SK-N-MC (cell line): Measurements from ENCODE around the gene CPEB2.

Source experiments
- EZH2 ChIP-seq: fragments of 200-600 bp; sonication (generic); IDR thresholded peaks from one replicate; pipeline ENCODE4 v1.6.1; 2017; ENCODE audit warnings: antibody characterized with exemption
- FOXP2 ChIP-seq: optimal IDR thresholded peaks from 2 replicates; pipeline ENCODE3; 2011; ENCODE audit warnings: mild to moderate bottlenecking, moderate library complexity; ENCODE audit not compliant: insufficient read depth; ENCODE audit errors: extremely low read length, control extremely low read depth
- POLR2AphosphoS5 ChIP-seq: IDR thresholded peaks from 2 replicates; pipeline ENCODE4 v1.6.1; 2012; ENCODE audit warnings: mild to moderate bottlenecking, low read depth, low read length, borderline replicate concordance

DNA sequence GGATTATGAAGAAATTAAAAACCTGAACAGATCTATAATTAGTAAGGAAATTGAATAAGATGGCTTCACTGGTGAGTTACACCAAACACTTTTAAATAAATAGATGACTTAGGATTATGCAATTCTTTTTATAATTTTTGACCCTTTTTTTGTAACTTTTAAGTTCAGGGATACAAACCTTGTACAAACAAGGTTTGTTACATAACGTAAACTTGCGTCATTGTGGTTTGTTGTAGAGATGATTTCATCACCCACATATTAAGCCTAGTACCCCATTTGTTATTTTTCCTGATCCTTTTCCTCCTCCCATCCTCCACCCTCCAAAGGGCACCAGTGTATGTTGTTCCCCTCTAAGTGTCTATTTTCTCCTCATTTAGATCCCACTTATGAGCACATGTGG lies 75.7 kb downstream of the CPEB2 start:
- no peak for TF ChIP-seq EZH2
- TF ChIP-seq POLR2AphosphoS5: no peak
- TF ChIP-seq FOXP2: no peak
